Neural cell (in vitro differentiated cells): ENCODE results near the gene MFAP2.

Source experiments
- EP300 ChIP-seq: fragments of 450-650 bp; conservative IDR thresholded peaks from 2 replicates; pipeline ENCODE4 v1.6.1; 2014; ENCODE audit warnings: antibody characterized with exemption, mild to moderate bottlenecking, moderate library complexity; ENCODE audit not compliant: poor library complexity, severe bottlenecking
- EZH2 ChIP-seq: fragments of 200-600, 300-800 bp; shearing (Covaris generic), sonication (generic); IDR thresholded peaks from 2 replicates; pipeline ENCODE4 v1.6.1; 2014; ENCODE audit warnings: antibody characterized with exemption, low read length, borderline replicate concordance, mild to moderate bottlenecking; ENCODE audit not compliant: insufficient read depth, poor library complexity, severe bottlenecking
- POLR2AphosphoS5 ChIP-seq: IDR thresholded peaks from 2 replicates; pipeline ENCODE4 v1.6.1; 2012
- TAF1 ChIP-seq: IDR thresholded peaks from 2 replicates; pipeline ENCODE4 v1.6.1; 2012; ENCODE audit warnings: low read depth
- TF ChIP-seq, protein P1 (sequence below): fragments of 450-650 bp; IDR thresholded peaks from 2 replicates; pipeline ENCODE4 v1.5.1; 2014; ENCODE audit warnings: antibody characterized with exemption, mild to moderate bottlenecking, moderate library complexity; ENCODE audit not compliant: poor library complexity, severe bottlenecking
- TF ChIP-seq, protein P2 (sequence below): IDR thresholded peaks from 2 replicates; pipeline ENCODE4 v1.6.1; 2012; ENCODE audit warnings: borderline replicate concordance

DNA sequence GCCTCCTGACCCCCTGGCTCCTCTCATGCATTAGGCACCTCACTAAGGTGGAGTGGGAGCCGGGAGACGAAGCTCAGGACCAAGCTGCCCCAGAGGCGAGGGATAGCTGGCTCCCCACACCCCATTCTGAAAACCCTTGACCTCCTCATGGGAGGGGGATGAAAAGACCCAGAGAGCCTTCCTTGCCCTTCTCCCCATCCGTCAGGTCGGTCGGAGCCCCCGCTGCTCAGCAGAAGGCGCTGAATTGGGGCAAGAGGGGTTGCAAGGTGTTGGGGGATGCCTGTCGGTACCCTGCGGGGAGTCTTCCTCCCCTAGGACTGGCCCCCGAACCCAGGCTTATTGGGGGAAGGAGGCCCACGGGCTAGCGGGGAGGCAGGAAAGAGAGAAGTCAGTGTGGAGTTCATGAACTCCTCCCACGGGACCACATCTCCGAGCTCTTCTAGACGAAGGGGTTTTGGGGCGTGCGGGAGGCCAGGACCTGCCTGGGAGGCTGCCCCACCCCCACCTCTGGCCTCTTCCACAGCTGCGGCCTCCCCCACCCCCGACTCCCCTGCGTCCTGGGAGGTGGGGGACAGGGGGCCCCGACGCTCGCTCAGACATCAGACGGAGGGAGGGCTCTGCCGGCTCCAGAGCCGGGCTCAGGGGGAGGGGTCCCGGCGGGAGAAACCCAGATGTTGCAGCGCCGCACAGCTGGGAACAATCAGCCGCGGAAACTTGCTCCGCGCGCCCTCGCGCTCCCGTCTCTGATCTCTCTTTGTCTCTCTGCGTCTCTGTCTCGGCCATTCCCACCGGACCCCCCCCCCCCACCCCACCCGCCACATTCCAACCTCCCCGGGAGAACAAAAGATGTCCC, 719 bp downstream of the MFAP2 start:
- TF ChIP-seq, protein P1, sequence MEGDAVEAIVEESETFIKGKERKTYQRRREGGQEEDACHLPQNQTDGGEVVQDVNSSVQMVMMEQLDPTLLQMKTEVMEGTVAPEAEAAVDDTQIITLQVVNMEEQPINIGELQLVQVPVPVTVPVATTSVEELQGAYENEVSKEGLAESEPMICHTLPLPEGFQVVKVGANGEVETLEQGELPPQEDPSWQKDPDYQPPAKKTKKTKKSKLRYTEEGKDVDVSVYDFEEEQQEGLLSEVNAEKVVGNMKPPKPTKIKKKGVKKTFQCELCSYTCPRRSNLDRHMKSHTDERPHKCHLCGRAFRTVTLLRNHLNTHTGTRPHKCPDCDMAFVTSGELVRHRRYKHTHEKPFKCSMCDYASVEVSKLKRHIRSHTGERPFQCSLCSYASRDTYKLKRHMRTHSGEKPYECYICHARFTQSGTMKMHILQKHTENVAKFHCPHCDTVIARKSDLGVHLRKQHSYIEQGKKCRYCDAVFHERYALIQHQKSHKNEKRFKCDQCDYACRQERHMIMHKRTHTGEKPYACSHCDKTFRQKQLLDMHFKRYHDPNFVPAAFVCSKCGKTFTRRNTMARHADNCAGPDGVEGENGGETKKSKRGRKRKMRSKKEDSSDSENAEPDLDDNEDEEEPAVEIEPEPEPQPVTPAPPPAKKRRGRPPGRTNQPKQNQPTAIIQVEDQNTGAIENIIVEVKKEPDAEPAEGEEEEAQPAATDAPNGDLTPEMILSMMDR, result no peak
- TF ChIP-seq EZH2 (no peak), EP300 (no peak), POLR2AphosphoS5 (no peak), TAF1 (no peak)
- TF ChIP-seq, protein P2, sequence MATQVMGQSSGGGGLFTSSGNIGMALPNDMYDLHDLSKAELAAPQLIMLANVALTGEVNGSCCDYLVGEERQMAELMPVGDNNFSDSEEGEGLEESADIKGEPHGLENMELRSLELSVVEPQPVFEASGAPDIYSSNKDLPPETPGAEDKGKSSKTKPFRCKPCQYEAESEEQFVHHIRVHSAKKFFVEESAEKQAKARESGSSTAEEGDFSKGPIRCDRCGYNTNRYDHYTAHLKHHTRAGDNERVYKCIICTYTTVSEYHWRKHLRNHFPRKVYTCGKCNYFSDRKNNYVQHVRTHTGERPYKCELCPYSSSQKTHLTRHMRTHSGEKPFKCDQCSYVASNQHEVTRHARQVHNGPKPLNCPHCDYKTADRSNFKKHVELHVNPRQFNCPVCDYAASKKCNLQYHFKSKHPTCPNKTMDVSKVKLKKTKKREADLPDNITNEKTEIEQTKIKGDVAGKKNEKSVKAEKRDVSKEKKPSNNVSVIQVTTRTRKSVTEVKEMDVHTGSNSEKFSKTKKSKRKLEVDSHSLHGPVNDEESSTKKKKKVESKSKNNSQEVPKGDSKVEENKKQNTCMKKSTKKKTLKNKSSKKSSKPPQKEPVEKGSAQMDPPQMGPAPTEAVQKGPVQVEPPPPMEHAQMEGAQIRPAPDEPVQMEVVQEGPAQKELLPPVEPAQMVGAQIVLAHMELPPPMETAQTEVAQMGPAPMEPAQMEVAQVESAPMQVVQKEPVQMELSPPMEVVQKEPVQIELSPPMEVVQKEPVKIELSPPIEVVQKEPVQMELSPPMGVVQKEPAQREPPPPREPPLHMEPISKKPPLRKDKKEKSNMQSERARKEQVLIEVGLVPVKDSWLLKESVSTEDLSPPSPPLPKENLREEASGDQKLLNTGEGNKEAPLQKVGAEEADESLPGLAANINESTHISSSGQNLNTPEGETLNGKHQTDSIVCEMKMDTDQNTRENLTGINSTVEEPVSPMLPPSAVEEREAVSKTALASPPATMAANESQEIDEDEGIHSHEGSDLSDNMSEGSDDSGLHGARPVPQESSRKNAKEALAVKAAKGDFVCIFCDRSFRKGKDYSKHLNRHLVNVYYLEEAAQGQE, result no peak
